Kidney (tissue), 14 donors: ENCODE results near the gene SLC48A1. TPM values are rescaled to one million over a fixed set of nuclear protein-coding genes. Genes with fewer than 3 reads are reported as not detected.
A peak's percentile ranks its signal among the peaks of the same experiment; 100 is the strongest.

Experiments used
- DNase-seq, 5 donors: peaks; one replicate each; pipeline ENCODE4 v3.0.0-alpha.2; 2013 to 2020
- FAIRE-seq: peaks from 2 replicates; lab custom pipeline; 2012; peaks lifted over from hg19 to GRCh38; lab: Jason Lieb, UNC
- H3K27ac ChIP-seq, 2 donors: one replicate each; pipeline ENCODE4 v1.7.0; 2013; ENCODE audit warnings: low read depth in 2 of 2, low read length in 2 of 2, inconsistent platforms in 1 of 2
- H3K27me3 ChIP-seq: one replicate; pipeline ENCODE4 v1.7.1; 2013; ENCODE audit warnings: low read length, inconsistent platforms; ENCODE audit not compliant: control insufficient read depth, insufficient read depth
- H3K36me3 ChIP-seq, 3 donors: one replicate each; pipeline versions ENCODE4 v1.7.0 to v1.7.1; 2013; ENCODE audit warnings: low read length in 3 of 3, control low read depth in 1 of 3, inconsistent platforms in 1 of 3; ENCODE audit not compliant: insufficient read depth in 3 of 3, control insufficient read depth in 2 of 3
- H3K4me1 ChIP-seq, 3 donors: one replicate each; pipeline versions ENCODE4 v1.7.0 to v1.7.1; 2013; ENCODE audit warnings: low read length in 3 of 3, inconsistent platforms in 1 of 3, low read depth in 1 of 3; ENCODE audit not compliant: control insufficient read depth in 2 of 3, insufficient read depth in 2 of 3
- H3K4me3 ChIP-seq, 3 donors: one replicate each; pipeline versions ENCODE4 v1.7.0 to v1.8.1; 2013; ENCODE audit warnings: low read length in 3 of 3, control low read depth in 1 of 3, inconsistent platforms in 1 of 3
- H3K9ac ChIP-seq, 3 donors: one replicate each; pipeline versions ENCODE4 v1.7.0 to v1.7.1; 2013; ENCODE audit warnings: low read length in 3 of 3, control low read depth in 1 of 3, inconsistent platforms in 1 of 3
- H3K9me3 ChIP-seq, 3 donors: one replicate each; pipeline versions ENCODE4 v1.7.0 to v1.7.1; 2013; ENCODE audit warnings: low read length in 3 of 3, control low read depth in 1 of 3, inconsistent platforms in 1 of 3; ENCODE audit not compliant: control insufficient read depth in 2 of 3, insufficient read depth in 1 of 3
- intact Hi-C: fragments of 100-400 bp; cut with DNase I; formaldehyde crosslinking; loops from one replicate; pipeline ENCODE4 v1.11.1; 2022
- polyA plus RNA-seq: library from polyadenylated mRNA; stranded (reverse); fragments of 350-450 nt; fragmentation: Illumina TruSeq; extraction: RNeasy Lipid Tissue Mini Kit (QIAGEN cat#74804); gene quantifications from one replicate; pipeline ENCODE4 v1.2.3, GENCODE V29; 2014; ENCODE audit warnings: low read depth, low replicate concordance; ENCODE audit not compliant: insufficient read depth
- total RNA-seq: library from RNA; stranded (reverse); fragmentation: NEBNext Ultra II Directional; extraction: Animal tissue kit (Norgen Biotek cat#: 25700); gene quantifications from one replicate; pipeline ENCODE4 v1.2.1, GENCODE V29; 2021
- TF ChIP-seq, protein P1 (sequence below): IDR thresholded peaks from 3 replicates; pipeline ENCODE4 v1.5.1; 2012; ENCODE audit warnings: mild to moderate bottlenecking, moderate library complexity, borderline replicate concordance; ENCODE audit not compliant: insufficient read depth; ENCODE audit errors: extremely low read depth
- donor health status: control.
- donor health status: control.
- donor health status: control.
- donor health status: control.
- donor health status: control.
- donor health status: DM: yes; HTN: yes; CAD: no.
- donor health status: Normal renal cell carcinoma (clear cell type).

The SLC48A1 gene
- total and polyA plus RNA-seq, 2 donors from 2014 or later: 56.9 to 69.9 TPM

DNA sequence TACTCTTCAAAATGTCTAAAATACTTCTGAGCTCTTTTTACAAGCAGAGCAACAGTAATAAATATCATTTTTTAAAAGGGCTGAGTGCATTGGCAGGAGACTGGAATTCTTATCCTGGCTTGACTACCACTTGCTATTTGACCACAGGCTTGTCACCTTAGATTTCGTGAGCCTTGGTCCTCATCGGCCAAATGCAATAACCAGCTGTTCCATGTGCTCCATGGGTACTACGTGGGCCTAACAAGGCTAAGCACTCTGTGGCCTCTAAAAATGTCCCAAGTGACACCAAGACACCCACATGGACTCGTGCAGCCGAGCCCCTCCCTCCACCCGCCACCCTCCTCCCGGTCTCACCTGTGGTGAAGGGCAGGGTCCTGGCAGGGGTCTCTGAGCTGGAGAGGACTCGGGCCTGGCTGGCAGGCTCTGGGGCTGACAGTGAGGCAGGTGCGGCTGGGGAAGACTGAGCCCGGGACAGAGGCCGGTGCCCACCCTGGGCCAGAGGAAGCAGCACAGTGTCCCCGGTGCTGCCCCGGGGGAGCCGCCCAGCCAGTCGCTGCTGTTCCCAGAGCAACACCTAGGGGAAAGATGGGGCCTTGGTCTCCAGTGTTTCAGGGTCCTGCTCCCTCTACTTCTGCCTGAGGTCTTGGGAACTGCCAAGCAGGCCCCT is 20.1 kb downstream of the SLC48A1 start:
- H3K9ac ChIP-seq: no peak overlapping the region
- FAIRE-seq (no peak), DNase-seq (peak in 1 of 5 donors; percentile 69)
- TF ChIP-seq, protein P1, sequence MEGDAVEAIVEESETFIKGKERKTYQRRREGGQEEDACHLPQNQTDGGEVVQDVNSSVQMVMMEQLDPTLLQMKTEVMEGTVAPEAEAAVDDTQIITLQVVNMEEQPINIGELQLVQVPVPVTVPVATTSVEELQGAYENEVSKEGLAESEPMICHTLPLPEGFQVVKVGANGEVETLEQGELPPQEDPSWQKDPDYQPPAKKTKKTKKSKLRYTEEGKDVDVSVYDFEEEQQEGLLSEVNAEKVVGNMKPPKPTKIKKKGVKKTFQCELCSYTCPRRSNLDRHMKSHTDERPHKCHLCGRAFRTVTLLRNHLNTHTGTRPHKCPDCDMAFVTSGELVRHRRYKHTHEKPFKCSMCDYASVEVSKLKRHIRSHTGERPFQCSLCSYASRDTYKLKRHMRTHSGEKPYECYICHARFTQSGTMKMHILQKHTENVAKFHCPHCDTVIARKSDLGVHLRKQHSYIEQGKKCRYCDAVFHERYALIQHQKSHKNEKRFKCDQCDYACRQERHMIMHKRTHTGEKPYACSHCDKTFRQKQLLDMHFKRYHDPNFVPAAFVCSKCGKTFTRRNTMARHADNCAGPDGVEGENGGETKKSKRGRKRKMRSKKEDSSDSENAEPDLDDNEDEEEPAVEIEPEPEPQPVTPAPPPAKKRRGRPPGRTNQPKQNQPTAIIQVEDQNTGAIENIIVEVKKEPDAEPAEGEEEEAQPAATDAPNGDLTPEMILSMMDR: no peak
- H3K27me3 ChIP-seq: no peaks in the 10 kb centered on the region
- intact Hi-C loops: no loop called here
- no peak overlapping the region for H3K4me3 ChIP-seq
- H3K36me3 ChIP-seq: peaks cover 2 to 41% (median 31%) of the 10 kb centered on the region in 3 donors
- no peaks in the 10 kb centered on the region for H3K9me3 ChIP-seq
- H3K27ac ChIP-seq: no peak overlapping the region
- H3K4me1 ChIP-seq: no peaks in the 10 kb centered on the region

DNA sequence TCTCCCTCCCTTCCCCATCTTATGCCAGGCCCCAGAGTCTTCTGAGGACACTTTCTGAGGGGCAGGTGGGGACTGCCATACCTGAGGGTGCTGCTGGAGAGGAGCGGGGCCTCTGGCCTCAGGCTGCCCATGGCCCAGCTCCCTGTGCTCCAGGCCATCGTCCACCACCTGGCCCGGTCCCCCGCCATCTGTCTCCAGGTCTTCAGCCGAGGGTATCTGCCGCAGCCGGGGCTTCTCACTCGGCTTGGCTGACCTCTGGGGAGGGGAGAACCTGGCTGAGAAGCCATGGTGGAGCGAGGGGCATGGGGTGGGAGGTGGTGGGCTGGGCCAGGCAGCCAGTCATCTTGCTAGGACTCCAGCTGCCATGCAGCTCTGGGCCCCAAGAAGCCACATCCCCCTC is 21.6 kb downstream of the SLC48A1 start:
- TF ChIP-seq, protein P1: no peak
- Histone ChIP-seq H3K4me1 (peaks cover 0 to 8% (median 0%) of the 10 kb centered on the region in 3 donors), H3K4me3 (no peak overlapping the region), H3K36me3 (peaks cover 2 to 33% (median 21%) of the 10 kb centered on the region in 3 donors), H3K9me3 (no peaks in the 10 kb centered on the region), H3K9ac (no peak overlapping the region), H3K27me3 (no peaks in the 10 kb centered on the region), H3K27ac (no peak overlapping the region)
- FAIRE-seq: no peak
- DNase-seq: no peak
- intact Hi-C loops: no loop called here

DNA sequence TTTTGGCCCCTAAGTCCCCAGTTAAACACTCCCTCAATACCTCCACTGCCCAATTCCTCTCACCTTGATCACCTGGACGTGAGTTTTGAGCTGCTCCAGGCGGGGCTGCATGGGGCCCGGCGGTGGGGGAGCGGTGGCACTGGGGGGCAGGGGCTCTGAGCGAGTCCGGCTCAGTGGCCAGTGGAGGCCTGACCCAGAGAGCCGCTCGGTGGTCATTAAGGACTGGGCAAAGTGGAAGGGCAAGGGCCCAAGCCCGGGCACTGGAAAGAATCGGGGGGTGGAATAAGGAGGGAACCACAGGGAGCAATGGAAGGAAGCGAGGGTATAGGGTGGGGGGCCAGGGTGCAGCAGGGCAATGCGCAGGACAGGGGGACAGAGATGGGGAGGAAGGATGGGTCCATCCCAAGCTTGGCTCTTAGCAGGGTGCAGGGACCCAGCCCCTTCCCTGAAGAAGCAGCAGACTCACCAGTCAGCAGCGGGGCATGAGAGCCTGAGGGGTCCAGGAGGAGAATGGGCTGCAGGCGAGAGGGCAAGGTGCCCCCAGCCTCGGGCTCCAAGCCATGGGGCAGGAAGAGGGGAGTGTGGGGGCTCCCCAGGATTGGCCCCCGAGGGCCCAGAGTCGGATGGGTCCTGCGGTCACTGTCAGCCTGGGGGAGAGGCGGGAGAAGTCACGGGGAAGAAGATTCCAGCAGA is 22.2 kb downstream of the SLC48A1 start:
- H3K27ac ChIP-seq: no peak overlapping the region
- peak in 1 of 5 donors; percentile 68 for DNase-seq
- no peak for FAIRE-seq
- intact Hi-C loops: no loop called here
- TF ChIP-seq, protein P1: no peak
- no peaks in the 10 kb centered on the region for H3K27me3 ChIP-seq
- peaks cover 2 to 33% (median 21%) of the 10 kb centered on the region in 3 donors for H3K36me3 ChIP-seq
- H3K9ac ChIP-seq: no peak overlapping the region
- no peak overlapping the region for H3K4me3 ChIP-seq
- H3K4me1 ChIP-seq: peaks cover 0 to 14% (median 0%) of the 10 kb centered on the region in 3 donors
- H3K9me3 ChIP-seq: no peaks in the 10 kb centered on the region
